Caki2 (cell line): Measurements from ENCODE around the gene CHCT1. TPM values are rescaled to one million over a fixed set of nuclear protein-coding genes. Genes with fewer than 3 reads are reported as not detected.

Experiments used
- DNase-seq: peaks from one replicate; pipeline ENCODE4 v3.0.0-alpha.2; 2015; ENCODE audit warnings: low read depth
- in situ Hi-C: cut with HindIII; loops from 2 replicates; pipeline ENCODE4 v1.10.0; 2016; ENCODE audit warnings: low sequenced_read_pairs, low pct_unique_long_range_greater_than_20kb, mixed read lengths
- total RNA-seq: library from RNA; depleted of rRNA; stranded (reverse); fragments of >200 nt; shearing (Covaris generic); gene quantifications from 2 replicates; pipeline ENCODE4 v1.2.3, GENCODE V29; 2014; ENCODE audit warnings: low replicate concordance; rRNA removed

Gene CHCT1
- total RNA-seq, 1 experiment from 2014 or later: not detected

DNA sequence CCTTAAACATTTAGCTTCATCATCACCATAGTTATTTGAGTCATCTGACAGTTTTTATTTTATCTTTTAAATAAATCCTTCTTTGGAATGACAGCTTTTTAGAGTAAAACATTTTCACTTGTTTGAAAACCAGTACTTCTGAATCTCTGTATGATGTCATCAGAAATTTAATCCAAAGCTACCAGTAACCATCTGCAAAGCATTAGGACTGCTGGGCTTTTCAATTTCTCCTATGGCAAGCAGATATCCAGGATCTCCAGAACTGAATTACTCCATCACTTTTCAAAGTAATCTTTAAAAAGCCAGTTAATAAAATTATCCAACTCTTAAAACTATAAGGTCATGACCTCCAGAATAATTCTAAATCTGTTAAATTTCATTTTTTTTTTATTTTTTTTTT, 51.5 kb downstream of the CHCT1 start:
- in situ Hi-C loops: no loop called here
- DNase-seq: no peak

Other genes starting within 250 kb of the CHCT1 start
- 17.2 and 21.7 TPM in 2 replicates for gene USP32, start 30.4 kb upstream of the CHCT1 start, total RNA-seq
- gene APPBP2, start 103.8 kb downstream of the CHCT1 start, total RNA-seq: 27.9 and 28.9 TPM in 2 replicates
- gene PPM1D, start 177.7 kb downstream of the CHCT1 start, total RNA-seq: 6.9 and 18.2 TPM in 2 replicates